GM12892 (cell line): Measurements from ENCODE around the gene ECHS1.

ENCODE experiments used
- POLR2AphosphoS5 ChIP-seq: IDR thresholded peaks from 2 replicates; pipeline ENCODE4 v1.6.1; 2011; ENCODE audit warnings: low read depth, low read length, control low read depth
- TAF1 ChIP-seq: IDR thresholded peaks from 2 replicates; pipeline ENCODE4 v1.6.1; 2011; ENCODE audit warnings: low read depth, mild to moderate bottlenecking, control low read depth, low read length, borderline replicate concordance

DNA sequence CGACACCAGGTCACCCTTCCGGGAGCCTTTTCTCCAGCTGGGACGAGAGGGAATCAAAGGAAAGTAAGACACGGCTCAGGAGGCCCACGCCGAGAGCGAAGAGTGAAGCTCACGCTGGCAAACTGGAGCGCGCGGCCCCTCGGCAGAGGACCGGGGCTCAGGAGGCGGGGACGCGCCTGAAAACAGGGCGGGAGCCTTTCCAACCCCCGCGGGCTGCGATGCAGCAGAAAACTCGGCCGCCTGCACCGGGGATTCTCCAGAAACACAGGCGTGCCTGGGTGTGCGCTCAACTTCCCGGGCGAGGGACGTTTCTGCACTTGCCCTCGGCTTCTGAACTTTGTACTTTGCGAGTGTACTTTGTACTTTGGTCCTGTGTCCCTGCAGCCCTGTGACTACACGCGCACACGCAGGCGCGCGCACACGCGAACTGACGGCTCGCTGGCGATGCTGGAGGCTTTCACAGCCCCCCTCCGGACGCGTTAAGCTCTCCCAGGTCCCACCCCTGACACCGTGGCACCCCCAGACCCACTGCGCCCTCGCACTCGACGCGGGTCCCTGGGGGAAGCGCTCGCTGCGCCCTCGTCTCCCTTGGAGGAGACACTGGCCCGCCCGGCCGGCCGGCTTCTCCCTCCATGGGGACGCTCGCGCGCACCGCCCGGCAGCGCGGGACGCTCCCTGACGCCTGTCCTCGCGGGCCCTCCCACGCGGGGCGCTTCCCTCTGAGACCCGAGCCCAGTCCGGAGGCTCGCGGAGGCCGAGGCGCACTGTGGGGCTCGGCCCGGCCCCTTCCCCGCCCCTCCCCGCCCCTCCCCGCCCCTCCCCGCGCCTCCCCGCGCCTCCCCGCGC is 5.3 kb upstream of the ECHS1 start:
- TF ChIP-seq TAF1 (no peak), POLR2AphosphoS5 (no peak)
